Muscle of leg (tissue), 11 donors: ENCODE results near the gene CERS6. TPM values are rescaled to one million over a fixed set of nuclear protein-coding genes. Genes with fewer than 3 reads are reported as not detected.

Source experiments
- DNase-seq: peaks from one replicate; pipeline ENCODE4 v3.0.0; 2013
- H3K27ac ChIP-seq: one replicate; pipeline ENCODE4 v1.5.1; 2013; ENCODE audit warnings: mild to moderate bottlenecking, low read length, control low read depth
- H3K27me3 ChIP-seq: one replicate; pipeline ENCODE4 v1.6.1; 2013; ENCODE audit warnings: low read length; ENCODE audit not compliant: control insufficient read depth, insufficient read depth
- H3K36me3 ChIP-seq: one replicate; pipeline ENCODE4 v1.6.1; 2013; ENCODE audit warnings: low read length; ENCODE audit not compliant: control insufficient read depth, insufficient read depth
- H3K4me1 ChIP-seq: one replicate; pipeline ENCODE4 v1.6.1; 2013; ENCODE audit warnings: low read length; ENCODE audit not compliant: control insufficient read depth, insufficient read depth
- H3K4me3 ChIP-seq: one replicate; pipeline ENCODE4 v1.5.1; 2013; ENCODE audit warnings: low read length, control low read depth
- H3K9me3 ChIP-seq: replicated peaks from 2 replicates; pipeline ENCODE4 v1.6.1; 2013; ENCODE audit warnings: low read depth, low read length; ENCODE audit not compliant: control insufficient read depth
- WGBS: methylation state at CpG from one replicate; pipeline ENCODE4 v1.1.5; 2013; ENCODE audit warnings: missing lambda C conversion rate; ENCODE audit not compliant: insufficient coverage; 5-methylcytosine and 5-hydroxymethylcytosine counted together
- polyA plus RNA-seq, 8 donors: library from polyadenylated mRNA; unstranded; fragments of 120-200 nt; gene quantifications; one replicate each; pipeline versions ENCODE4 v1.2.1 to v1.2.3, GENCODE V29; 2013; ENCODE audit warnings: inconsistent platforms in 1 of 8, low replicate concordance in 1 of 8; ENCODE audit not compliant: insufficient read length in 8 of 8, insufficient read depth in 1 of 8
- total RNA-seq: library from RNA; stranded (reverse); fragments of 120-200 nt; gene quantifications from one replicate; pipeline ENCODE4 v1.2.4, GENCODE V29; 2013

The CERS6 gene
- total and polyA plus RNA-seq, 9 donors: 21.2 to 54.4 (median 39.0) TPM

GRCh38 chr2:168626096-168626495 lies 170.0 kb downstream of the CERS6 start:
- no peak overlapping the region for H3K4me3 ChIP-seq
- no peak overlapping the region for H3K27ac ChIP-seq
- H3K4me1 ChIP-seq: no peaks in the 10 kb centered on the region
- H3K9me3 ChIP-seq: no peaks in the 10 kb centered on the region
- DNase-seq: no peak
- 70% methylated on average over 4 of the region's 4 CpGs for WGBS
- no peaks in the 10 kb centered on the region for H3K36me3 ChIP-seq
- H3K27me3 ChIP-seq: no peaks in the 10 kb centered on the region

- Histone ChIP-seq H3K4me1 (no peaks in the 10 kb centered on the region), H3K4me3 (no peak overlapping the region), H3K27ac (no peak overlapping the region), H3K36me3 (no peaks in the 10 kb centered on the region), H3K27me3 (no peaks in the 10 kb centered on the region), H3K9me3 (no peaks in the 10 kb centered on the region)
- WGBS: no CpG with 5 or more reads among the region's 3 CpGs
- DNase-seq: no peak
Measured at GRCh38 chr2:168626647-168627046, 170.6 kb downstream of the CERS6 start.

GRCh38 chr2:168632709-168633121 lies 176.6 kb downstream of the CERS6 start:
- peak; percentile 59 for DNase-seq
- H3K4me1 ChIP-seq: peaks cover 15% of the 10 kb centered on the region
- H3K9me3 ChIP-seq: no peaks in the 10 kb centered on the region
- H3K36me3 ChIP-seq: no peaks in the 10 kb centered on the region
- no peaks in the 10 kb centered on the region for H3K27me3 ChIP-seq
- no peak overlapping the region for H3K4me3 ChIP-seq
- WGBS: 63% methylated on average over 2 of the region's 7 CpGs
- peak overlapping the region; percentile 4 for H3K27ac ChIP-seq

GRCh38 chr2:168633200-168633599 lies 177.1 kb downstream of the CERS6 start:
- H3K4me3 ChIP-seq: no peak overlapping the region
- peak overlapping the region; percentile 4 for H3K27ac ChIP-seq
- peaks cover 15% of the 10 kb centered on the region for H3K4me1 ChIP-seq
- H3K36me3 ChIP-seq: no peaks in the 10 kb centered on the region
- H3K27me3 ChIP-seq: no peaks in the 10 kb centered on the region
- WGBS: no CpG with 5 or more reads among the region's 1 CpG
- H3K9me3 ChIP-seq: no peaks in the 10 kb centered on the region
- peak; percentile 54 for DNase-seq

DNA sequence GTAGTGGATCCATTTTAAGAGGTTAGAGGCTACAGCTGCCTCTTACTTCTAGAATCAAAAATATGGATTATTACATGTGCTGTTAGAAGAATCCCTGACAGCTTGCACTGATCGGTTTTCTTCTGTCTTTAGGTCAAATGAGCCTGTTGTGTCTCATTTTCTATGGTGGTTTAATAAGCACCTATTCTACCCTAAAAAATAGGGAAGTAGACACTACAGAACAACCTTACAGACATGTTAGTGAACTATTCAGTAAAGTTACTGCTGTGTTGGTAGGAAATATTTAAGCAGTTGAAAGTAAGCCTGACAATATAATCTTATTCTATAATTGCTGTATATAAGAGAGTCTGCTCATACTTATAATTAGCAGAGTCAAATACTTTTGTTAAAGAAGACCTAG lies 177.8 kb downstream of the CERS6 start:
- Histone ChIP-seq H3K27me3 (no peaks in the 10 kb centered on the region), H3K9me3 (no peaks in the 10 kb centered on the region), H3K4me1 (peaks cover 17% of the 10 kb centered on the region), H3K36me3 (no peaks in the 10 kb centered on the region), H3K4me3 (no peak overlapping the region), H3K27ac (no peak overlapping the region)
- DNase-seq: no peak
- WGBS: no CpG with 5 or more reads among the region's 1 CpG

DNA sequence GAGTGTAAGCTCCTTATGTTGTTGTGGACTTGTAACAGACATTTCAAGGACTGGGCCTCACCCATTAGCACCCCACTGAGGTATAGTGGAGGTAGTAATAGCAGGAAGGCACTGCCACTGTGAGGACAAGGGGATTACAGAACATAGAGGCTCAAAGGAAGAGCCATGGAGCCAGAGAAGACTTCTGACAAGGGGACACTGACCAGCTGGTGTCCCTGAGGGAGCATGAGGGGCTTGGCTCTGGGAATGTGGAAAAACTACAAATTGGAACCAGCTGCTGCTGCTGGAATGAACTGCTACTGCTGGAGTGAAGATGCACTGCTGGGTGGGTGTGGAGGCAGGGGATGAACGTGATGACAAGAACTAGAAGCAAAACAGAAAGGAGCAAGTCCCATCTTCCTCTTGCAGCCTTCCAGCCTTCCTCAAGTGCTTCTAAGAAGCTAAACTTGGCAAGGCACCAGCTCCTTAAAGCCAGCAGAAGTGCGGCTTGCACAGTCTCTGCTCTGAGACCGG lies 179.0 kb downstream of the CERS6 start:
- Histone ChIP-seq H3K36me3 (no peaks in the 10 kb centered on the region), H3K27ac (peak overlapping the region; percentile 48), H3K27me3 (no peaks in the 10 kb centered on the region), H3K9me3 (no peaks in the 10 kb centered on the region), H3K4me3 (no peak overlapping the region), H3K4me1 (peaks cover 24% of the 10 kb centered on the region)
- WGBS: no CpG with 5 or more reads among the region's 3 CpGs
- peak; percentile 98 for DNase-seq

DNA sequence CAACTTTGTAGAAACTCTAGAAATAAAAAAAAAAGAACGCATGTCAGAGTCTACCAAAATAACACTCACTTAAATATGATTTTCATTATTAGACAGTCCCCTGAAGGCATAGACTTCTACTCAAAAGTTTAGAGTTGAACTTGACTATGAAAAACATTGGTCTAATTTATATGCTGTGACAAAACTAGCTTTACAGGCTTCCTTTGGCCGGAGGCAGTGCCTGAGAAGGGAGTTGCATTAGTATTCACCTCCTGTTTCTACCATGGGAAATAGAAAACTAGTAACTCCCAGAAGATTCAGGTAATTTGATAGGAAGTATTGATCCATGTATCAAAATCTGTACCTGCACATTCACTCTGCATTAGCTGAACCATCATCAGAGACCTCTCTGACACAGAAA lies 182.9 kb downstream of the CERS6 start:
- peaks cover 3% of the 10 kb centered on the region for H3K9me3 ChIP-seq
- H3K27me3 ChIP-seq: no peaks in the 10 kb centered on the region
- H3K27ac ChIP-seq: peak overlapping the region; percentile 77
- peak; percentile 32 for DNase-seq
- H3K4me3 ChIP-seq: no peak overlapping the region
- no peaks in the 10 kb centered on the region for H3K36me3 ChIP-seq
- no CpG with 5 or more reads among the region's 2 CpGs for WGBS
- peaks cover 24% of the 10 kb centered on the region for H3K4me1 ChIP-seq

DNA sequence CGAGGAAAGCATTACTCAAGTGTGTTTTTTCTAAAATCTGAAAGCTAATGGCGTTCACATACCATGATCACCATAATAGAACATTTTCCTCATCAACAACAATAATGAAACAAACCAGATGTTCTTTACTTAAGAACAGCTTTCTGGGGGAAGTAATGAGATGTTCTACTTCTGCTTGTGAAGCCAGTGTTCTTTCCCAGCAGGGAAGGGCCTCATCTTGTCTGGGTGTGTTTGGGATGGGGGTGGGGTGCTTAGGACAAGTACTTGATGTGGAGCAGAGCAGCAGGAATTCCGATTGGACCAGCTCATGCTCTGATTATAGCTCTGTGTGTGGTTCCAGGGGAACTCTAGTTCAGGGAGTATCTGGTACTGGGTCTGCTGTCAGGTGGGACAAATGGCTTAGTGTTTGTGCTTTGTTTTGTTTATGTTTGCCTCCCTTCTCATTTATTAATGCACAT lies 183.4 kb downstream of the CERS6 start:
- H3K36me3 ChIP-seq: no peaks in the 10 kb centered on the region
- peak overlapping the region; percentile 77 for H3K27ac ChIP-seq
- H3K4me3 ChIP-seq: no peak overlapping the region
- H3K9me3 ChIP-seq: peaks cover 3% of the 10 kb centered on the region
- 70% methylated on average over 1 of the region's 3 CpGs for WGBS
- peaks cover 28% of the 10 kb centered on the region for H3K4me1 ChIP-seq
- DNase-seq: peak; percentile 89
- no peaks in the 10 kb centered on the region for H3K27me3 ChIP-seq

GRCh38 chr2:168640039-168640438 lies 184.0 kb downstream of the CERS6 start:
- Histone ChIP-seq H3K27ac (peak overlapping the region; percentile 77), H3K4me1 (peaks cover 26% of the 10 kb centered on the region), H3K27me3 (no peaks in the 10 kb centered on the region), H3K4me3 (no peak overlapping the region), H3K36me3 (no peaks in the 10 kb centered on the region), H3K9me3 (peaks cover 3% of the 10 kb centered on the region)
- no CpG with 5 or more reads among the region's 3 CpGs for WGBS
- DNase-seq: no peak

- H3K27me3 ChIP-seq: no peaks in the 10 kb centered on the region
- DNase-seq: no peak
- H3K27ac ChIP-seq: no peak overlapping the region
- peaks cover 3% of the 10 kb centered on the region for H3K9me3 ChIP-seq
- peaks cover 18% of the 10 kb centered on the region for H3K4me1 ChIP-seq
- H3K4me3 ChIP-seq: no peak overlapping the region
- no peaks in the 10 kb centered on the region for H3K36me3 ChIP-seq
- WGBS: no CpG with 5 or more reads among the region's 4 CpGs
Measured at GRCh38 chr2:168641636-168642035, 185.6 kb downstream of the CERS6 start.

DNA sequence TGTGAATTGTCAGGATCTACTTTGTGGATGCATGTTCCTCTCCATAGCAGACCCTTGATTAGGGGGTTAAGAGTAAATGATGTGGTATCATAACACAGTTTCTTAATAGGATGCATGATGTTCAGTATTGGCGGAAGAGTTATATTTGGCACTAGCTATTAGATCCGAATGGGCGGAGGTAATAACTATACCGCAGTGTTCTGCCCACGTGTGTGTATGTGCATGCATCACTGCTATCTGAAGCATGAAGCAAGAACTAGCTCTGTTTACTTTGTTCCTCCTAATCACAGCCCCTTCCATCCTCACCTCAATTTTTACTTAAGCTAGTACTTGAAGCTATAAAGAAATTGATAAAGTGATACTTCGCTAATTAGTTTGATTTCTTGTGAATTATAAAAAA lies 186.8 kb downstream of the CERS6 start:
- Histone ChIP-seq H3K27me3 (no peaks in the 10 kb centered on the region), H3K4me1 (peaks cover 18% of the 10 kb centered on the region), H3K9me3 (peaks cover 3% of the 10 kb centered on the region), H3K4me3 (no peak overlapping the region), H3K36me3 (no peaks in the 10 kb centered on the region), H3K27ac (peak overlapping the region; percentile 42)
- WGBS: 100% methylated on average over 2 of the region's 6 CpGs
- DNase-seq: no peak
